ENCODE measurements around the gene GPX4. TPM values are rescaled to one million over a fixed set of nuclear protein-coding genes. Genes with fewer than 3 reads are reported as not detected.

The GPX4 gene
- total and polyA plus RNA-seq, 9 of the 15 experiments (the other 6 are each of a cell fraction or from before 2014, with no cell fraction given), result 61.4 to 661 (median 349) TPM

- TF ChIP-seq HES1 (IDR thresholded peaks at IDR 0.05; ENCODE audit: low read depth) (no peak), FOSL1 (tag; conservative IDR thresholded peaks at IDR 0.05) (no peak), NKRF (IDR thresholded peaks at IDR 0.05; ENCODE audit: borderline replicate concordance) (no peak), L3MBTL2 (IDR thresholded peaks at IDR 0.05) (peak; percentile 74), GTF2A2 (tag; IDR thresholded peaks at IDR 0.05) (no peak), ZNF318 (IDR thresholded peaks at IDR 0.05; ENCODE audit: borderline replicate concordance in 1 of 2, low read depth in 1 of 2) (no peak), THRA (IDR thresholded peaks at IDR 0.05) (no peak), SMARCA4 (IDR thresholded peaks at IDR 0.05) (no peak), ZNF512 (tag; IDR thresholded peaks at IDR 0.05) (no peak), SUPT5H (IDR thresholded peaks at IDR 0.05) (peak; percentile 41), ZKSCAN3 (CRISPR knock-in tag; IDR thresholded peaks at IDR 0.05) (no peak), GABPA (tag; conservative IDR thresholded peaks at IDR 0.05; ENCODE audit: low read depth) (no peak), STAT5B (CRISPR knock-in tag; IDR thresholded peaks at IDR 0.05) (no peak), CC2D1A (IDR thresholded peaks at IDR 0.05) (no peak)
These were observed 8.7 kb downstream of the GPX4 start (continued) for GRCh38 chr19:1112268-1113029.
